Stimulated activated CD4-positive, alpha-beta T cell treated with anti-CD3 and anti-CD28 coated beads, Interleukin-4, amount 100 ng/mL, for 4 hours (primary cell): ENCODE data around the gene RBM23.
"Not testable (repeated sequence)": the region's sequence is repeated elsewhere in the genome, so short reads cannot be mapped to it uniquely, and the experiment has no call there.

Experiments
- DNase-seq, 2 experiments: peaks; one replicate each; pipeline ENCODE4 v3.0.0-alpha.2; 2020

The RBM23 gene

GRCh38 chr14:22918804-22919600 lies at the start of gene RBM23:
RBM23 (minus strand) TSS chr14:22919149.
- peak; percentile 99 to 100 for DNase-seq

GRCh38 chr14:22966783-22967269 lies 47.9 kb upstream of the RBM23 start:
- no peak for DNase-seq

DNA sequence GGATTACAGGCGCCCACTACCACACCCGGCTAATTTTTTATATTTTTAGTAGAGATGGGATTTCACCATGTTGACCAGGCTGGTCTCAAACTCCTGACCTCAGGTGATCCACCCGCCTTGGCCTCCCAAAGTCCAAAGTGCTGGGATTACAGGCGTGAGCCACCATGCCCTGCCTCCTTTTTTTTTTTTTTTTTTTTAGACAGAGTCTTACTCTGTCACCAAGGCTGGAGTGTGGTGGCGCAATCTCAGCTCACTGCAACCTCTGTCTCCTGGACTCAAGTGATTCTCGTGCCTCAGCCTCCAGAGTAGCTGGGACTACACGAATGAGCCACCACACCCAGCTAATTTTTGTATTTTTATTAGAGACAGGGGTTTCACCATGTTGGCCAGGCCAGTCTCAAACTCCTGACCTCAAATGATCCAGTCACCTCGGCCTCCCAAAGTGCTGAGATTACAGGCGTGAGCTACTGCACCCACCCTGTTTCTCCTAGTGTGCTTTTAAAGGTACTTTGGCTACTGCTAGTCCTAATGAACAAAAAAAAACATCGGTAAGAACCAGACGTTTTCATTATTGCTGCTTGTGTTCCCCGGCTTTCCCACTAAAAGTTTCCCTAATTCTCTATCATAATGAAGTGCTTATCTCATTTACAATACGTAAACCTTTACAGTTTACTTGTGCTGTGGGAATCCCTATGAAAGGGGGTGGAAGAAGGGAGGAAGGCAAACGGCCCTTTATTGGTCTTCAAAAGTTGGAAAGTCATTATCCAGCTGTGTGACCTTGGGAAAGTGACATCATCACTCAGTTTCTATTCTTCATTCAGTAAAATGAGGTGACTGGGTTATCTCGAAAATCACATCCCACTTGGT lies 47.2 kb upstream of the RBM23 start:
- not testable (repeated sequence) for DNase-seq

GRCh38 chr14:22962061-22962676 lies 43.2 kb upstream of the RBM23 start:
- no peak for DNase-seq

GRCh38 chr14:22955702-22956569 lies 37.0 kb upstream of the RBM23 start:
- DNase-seq: no peak

- no peak for DNase-seq
Observed at GRCh38 chr14:22952418-22952817, 33.5 kb upstream of the RBM23 start.

GRCh38 chr14:22951795-22952194 lies 32.8 kb upstream of the RBM23 start:
- not testable (repeated sequence) for DNase-seq

DNA sequence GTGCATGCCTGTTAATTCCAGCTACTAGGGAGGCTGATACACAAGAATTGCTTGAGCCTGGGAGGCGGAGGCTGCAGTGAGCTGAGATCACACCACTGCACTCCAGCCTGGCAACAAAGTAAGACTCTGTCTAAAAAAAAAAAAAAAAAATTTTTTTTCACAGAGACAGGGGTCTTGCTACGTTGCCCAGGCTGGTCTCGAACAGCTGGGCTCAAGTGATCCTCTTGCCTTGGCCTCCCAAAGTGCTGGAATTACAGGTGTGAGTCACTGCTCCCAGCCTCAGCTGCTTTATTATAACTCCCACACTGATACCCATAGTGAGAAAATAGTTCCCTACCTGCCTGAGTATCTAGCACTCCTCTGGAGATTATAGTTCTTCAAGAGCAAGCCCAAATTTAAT lies 26.7 kb upstream of the RBM23 start:
- no peak for DNase-seq

- no peak for DNase-seq
Observed at GRCh38 chr14:22939684-22940083, 20.7 kb upstream of the RBM23 start.

GRCh38 chr14:22935156-22935555 lies 16.2 kb upstream of the RBM23 start:
- DNase-seq: no peak

DNA sequence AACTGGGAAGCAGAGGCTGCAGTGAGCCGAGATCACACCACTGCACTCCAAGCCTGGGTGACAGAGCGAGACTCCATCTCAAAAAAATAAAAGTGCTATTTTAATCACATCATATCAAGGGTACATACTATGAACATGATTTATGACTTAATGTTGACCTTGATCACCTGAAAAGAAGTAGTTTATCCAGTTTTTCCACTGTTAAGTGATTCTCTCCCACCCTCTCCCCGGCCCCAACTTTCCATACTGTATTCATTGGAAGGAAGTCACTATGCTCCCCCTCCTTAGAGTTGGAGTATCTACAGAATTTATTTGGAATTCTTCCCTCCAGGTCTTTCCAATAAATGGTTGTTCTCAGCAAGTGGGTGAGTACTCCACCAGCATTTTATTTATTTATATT lies 13.2 kb upstream of the RBM23 start:
- DNase-seq: no peak

- no peak for DNase-seq
Observed at GRCh38 chr14:22929961-22930364, 11.0 kb upstream of the RBM23 start.

- DNase-seq: peak; percentile 93 to 98
Observed at GRCh38 chr14:22929104-22929960, 10.4 kb upstream of the RBM23 start, which contains the start of gene PRMT5. PRMT5 (minus strand) TSS chr14:22929376; CDS start chr14:22929361, 15 bp downstream.

DNA sequence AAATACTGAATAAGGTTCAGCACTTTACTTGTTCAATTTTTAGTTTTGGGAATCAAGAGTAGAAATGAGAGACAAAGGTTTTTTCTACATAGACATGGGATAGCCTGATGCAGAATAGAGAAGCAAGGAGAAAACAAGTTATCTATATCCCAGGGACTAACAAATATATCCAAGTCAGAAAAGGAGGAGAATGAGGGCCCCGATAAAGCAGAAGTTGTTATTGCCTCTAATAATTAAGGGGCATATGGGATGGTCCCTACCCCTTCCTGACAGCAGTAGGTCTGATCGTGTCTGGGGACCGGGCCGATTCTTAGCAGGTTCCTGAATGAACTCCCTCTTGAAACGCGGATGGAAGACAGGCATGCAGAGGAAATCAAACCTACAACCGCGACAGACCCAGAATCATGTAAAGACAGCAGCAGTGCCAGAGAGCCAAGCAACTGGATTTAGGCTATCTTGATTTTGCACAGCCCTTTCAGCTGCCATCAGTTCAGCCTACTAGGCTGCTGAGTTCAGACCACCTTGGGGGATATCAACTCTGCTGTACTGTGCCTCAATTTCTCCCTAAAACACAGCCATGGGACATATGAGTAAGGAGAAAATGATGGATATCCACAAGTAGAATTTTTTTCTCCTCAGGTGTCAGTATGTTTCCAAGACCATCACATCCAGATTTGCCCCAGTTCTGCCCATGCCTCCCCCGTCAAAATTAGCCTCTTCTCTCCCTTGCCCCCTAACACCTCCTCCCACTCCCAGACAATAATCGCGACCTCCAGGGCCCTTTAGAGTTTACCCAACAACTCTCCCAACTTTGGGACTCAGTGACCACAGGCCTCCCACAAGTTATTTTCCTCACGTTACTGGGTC lies 9.5 kb upstream of the RBM23 start:
- no peak for DNase-seq

DNA sequence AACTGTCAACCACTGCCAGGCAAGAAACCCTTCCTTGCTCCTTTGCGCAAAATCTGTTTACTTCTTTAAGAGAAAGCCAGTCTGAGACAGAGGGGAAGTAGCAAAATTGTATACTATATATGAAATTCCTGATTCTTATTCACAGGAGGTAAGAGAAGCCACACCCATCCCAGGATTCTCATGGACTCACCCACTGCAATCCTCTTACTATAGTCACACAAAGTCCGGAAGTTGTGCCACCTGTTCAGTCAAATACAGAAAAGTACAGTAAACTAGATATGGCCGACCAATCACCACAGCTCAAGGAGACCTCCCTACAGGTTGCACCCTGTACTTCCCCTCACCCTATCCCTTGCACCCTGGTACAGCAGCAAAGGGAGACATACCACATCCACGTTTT lies 7.4 kb upstream of the RBM23 start:
- no peak for DNase-seq

- DNase-seq: no peak
Observed at GRCh38 chr14:22925513-22925912, 6.6 kb upstream of the RBM23 start.

DNA sequence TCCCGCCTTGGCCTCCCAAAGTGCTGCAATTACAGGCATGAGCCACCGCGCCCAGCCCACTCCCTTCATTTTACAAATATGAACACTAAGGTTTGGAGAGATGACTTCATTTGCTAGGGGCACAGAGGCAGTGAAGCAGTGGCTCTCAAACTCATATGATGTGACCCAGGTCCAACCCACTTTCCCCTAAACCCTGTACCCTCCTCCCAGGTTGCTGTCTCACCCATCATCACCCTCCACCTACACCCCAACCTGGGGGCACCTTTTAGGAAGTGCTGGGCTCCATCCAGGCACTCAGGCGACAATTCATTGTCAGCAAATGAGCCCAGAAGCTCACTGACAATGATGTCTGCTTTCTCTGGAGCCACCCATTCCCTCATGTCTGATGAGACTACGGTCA lies 4.8 kb upstream of the RBM23 start:
- DNase-seq: no peak

- DNase-seq: no peak
Observed at GRCh38 chr14:22922294-22922693, 3.3 kb upstream of the RBM23 start.

- no peak for DNase-seq
Observed at GRCh38 chr14:22920697-22921096, 1.7 kb upstream of the RBM23 start.

GRCh38 chr14:22919601-22919921 lies 612 bp upstream of the RBM23 start:
- no peak for DNase-seq
